ENCODE results near the gene ARID4B.

DNA sequence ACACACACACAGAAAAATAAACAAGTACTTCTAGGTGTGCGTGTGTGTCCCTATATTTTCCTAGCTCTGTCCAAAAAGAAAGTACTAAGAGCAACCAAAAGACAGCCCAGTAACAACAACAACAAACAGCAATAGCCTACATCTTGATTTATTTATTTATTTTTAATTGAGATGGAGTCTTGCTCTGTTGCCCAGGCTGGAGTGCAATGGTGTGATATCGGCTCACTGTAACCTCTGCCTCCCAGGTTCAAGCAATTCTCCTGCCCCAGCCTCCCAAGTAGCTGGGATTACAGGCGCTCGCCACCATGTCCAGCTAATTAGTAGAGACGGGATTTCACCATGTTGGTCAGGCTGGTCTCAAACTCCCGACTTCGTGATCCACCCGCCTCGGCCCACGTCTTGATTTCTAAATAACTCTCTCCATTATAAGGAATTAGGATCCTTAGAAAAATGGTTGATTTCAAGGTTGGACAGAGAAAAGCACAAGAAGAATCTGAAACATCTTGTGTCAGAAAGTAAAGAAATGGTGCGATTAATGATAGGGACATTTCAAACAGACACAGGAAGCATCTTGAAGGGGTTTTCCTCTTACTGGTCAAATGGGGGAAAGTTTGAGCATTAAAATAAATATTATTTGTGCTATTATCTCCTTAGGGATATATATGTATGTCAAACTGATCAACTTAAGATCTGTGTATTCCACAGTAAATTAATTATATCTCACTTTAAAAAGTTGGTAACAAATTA is 59.4 kb downstream of the ARID4B start:
- TF ChIP-seq, protein P1, sequence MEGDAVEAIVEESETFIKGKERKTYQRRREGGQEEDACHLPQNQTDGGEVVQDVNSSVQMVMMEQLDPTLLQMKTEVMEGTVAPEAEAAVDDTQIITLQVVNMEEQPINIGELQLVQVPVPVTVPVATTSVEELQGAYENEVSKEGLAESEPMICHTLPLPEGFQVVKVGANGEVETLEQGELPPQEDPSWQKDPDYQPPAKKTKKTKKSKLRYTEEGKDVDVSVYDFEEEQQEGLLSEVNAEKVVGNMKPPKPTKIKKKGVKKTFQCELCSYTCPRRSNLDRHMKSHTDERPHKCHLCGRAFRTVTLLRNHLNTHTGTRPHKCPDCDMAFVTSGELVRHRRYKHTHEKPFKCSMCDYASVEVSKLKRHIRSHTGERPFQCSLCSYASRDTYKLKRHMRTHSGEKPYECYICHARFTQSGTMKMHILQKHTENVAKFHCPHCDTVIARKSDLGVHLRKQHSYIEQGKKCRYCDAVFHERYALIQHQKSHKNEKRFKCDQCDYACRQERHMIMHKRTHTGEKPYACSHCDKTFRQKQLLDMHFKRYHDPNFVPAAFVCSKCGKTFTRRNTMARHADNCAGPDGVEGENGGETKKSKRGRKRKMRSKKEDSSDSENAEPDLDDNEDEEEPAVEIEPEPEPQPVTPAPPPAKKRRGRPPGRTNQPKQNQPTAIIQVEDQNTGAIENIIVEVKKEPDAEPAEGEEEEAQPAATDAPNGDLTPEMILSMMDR (optimal IDR thresholded peaks at IDR 0.05 in 1 of 3, IDR thresholded peaks at IDR 0.05 in 1 of 3, conservative IDR thresholded peaks at IDR 0.05 in 1 of 3; ENCODE audit: extremely low read depth in 1 of 3, insufficient read depth in 2 of 3, low read length in 3 of 3) = no peak
- TF ChIP-seq EZH2 (IDR thresholded peaks at IDR 0.05; ENCODE audit: low read length) = no peak

Measured in keratinocyte (primary cell).